Peyer's patch (tissue), 4 donors: ENCODE results near the gene KIF26B.

Experiments used
- POLR2A ChIP-seq, 2 donors: fragments of 450-650 bp; IDR thresholded peaks; one replicate each; pipeline ENCODE4 v1.5.1; 2017; ENCODE audit warnings: antibody characterized with exemption in 2 of 2, mild to moderate bottlenecking in 2 of 2, moderate library complexity in 2 of 2
- TF ChIP-seq, protein P1 (sequence below), 6 experiments: fragments of 450-650 bp in 4 of 6; fragments of 200-600 bp in 2 of 6; sonication (generic) in 1 of 6; IDR thresholded peaks; one replicate each; pipeline ENCODE4 v1.5.1; 2017 to 2019; ENCODE audit warnings: antibody characterized with exemption in 6 of 6, mild to moderate bottlenecking in 3 of 6, moderate library complexity in 1 of 6

DNA sequence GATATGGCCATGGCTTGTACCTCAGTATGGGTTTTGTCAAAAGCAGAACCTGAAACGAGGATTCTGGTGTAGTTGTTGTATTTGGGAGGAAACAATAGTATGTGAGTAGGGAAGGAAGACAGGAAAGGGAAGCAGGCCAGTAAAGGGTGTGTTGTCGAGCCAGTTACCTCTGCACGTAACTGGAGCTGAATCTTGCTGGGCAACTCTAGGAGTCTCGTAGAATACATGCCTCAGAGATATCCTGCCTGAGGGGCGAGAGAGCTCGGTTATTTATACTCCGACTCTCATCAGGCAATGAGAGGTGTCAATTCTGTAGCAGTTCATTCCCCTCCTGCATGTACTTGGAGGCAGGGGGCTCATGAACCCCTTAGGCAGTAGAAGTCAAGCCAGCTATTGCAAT lies 45.9 kb upstream of the KIF26B start:
- no peak for TF ChIP-seq POLR2A (IDR thresholded peaks at IDR 0.05)
- TF ChIP-seq, protein P1, sequence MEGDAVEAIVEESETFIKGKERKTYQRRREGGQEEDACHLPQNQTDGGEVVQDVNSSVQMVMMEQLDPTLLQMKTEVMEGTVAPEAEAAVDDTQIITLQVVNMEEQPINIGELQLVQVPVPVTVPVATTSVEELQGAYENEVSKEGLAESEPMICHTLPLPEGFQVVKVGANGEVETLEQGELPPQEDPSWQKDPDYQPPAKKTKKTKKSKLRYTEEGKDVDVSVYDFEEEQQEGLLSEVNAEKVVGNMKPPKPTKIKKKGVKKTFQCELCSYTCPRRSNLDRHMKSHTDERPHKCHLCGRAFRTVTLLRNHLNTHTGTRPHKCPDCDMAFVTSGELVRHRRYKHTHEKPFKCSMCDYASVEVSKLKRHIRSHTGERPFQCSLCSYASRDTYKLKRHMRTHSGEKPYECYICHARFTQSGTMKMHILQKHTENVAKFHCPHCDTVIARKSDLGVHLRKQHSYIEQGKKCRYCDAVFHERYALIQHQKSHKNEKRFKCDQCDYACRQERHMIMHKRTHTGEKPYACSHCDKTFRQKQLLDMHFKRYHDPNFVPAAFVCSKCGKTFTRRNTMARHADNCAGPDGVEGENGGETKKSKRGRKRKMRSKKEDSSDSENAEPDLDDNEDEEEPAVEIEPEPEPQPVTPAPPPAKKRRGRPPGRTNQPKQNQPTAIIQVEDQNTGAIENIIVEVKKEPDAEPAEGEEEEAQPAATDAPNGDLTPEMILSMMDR (IDR thresholded peaks at IDR 0.05) = no peak
